ENCODE data around the gene UNCX.

UNCX gene

DNA sequence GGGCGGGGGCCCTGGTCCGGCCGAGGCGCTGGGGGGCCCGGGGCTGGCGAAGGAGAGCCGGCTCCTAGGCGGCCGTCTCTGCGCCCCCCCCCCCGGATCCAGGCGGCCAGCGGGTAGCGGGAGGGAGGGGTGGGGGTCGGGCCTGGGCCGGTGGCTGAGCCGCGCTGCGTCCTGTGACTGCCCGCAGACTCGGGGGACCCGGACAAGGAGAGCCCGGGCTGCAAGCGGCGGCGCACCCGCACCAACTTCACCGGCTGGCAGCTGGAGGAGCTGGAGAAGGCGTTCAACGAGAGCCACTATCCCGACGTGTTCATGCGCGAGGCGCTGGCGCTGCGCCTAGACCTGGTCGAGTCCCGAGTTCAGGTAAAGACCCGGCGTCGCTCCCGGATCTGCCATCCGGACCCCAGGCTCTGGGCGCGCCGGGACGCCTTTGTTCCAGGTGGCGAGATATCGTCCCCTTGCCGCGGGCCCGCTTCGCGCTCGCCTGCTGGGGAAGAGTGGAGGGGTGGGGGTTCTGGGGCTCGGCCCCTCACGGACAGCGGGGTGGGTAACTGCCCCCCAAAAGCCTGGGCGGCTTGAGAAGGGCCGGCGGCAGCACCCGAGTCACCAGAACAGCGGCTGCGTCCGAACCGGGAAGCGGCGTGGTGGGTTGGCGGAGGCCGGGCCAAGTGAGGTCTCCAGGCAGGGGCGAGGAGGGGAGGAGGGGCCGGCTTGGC, 819 bp downstream of the UNCX start:
- DNase-seq, result no peak

DNA sequence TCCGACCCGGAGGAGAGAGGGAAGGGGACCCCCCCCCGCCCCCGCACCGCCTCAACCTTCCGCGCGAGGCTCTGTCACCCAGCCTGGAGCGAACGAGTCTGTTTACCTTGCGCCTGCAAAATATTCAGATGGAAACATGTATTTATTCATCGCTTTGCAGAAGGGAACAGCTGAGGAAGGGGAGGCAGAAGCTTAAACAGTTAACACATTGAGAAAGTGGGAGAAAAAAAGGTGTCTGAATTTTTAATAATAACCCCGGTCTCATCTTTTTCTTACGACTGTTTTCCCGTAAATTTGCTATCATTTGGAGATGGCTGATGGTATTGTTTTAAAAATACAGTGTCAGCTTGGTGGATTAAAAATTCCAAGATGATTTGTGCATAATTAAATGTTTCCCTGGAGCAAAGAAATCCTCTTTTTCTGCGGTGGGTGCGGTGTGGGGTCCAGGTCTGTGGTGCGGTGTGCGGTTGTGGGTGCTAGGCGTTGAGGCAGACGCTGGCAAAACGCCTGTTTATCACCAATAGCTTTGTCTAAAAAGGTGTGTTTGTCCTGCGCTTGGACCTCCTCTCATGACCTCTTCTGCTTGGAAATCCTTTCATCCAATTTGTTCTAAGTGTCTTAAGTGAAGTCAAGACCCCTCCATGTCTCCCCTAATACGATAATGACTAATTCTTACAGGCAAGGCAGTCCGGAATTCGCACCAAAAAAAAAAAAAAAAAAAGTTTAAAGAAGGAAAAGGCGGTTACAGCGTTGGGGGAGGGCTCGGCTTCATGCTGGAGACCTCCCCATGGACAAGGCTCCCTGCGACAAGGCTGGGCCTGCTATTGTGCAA, 1.6 kb downstream of the UNCX start:
- no peak for DNase-seq

DNA sequence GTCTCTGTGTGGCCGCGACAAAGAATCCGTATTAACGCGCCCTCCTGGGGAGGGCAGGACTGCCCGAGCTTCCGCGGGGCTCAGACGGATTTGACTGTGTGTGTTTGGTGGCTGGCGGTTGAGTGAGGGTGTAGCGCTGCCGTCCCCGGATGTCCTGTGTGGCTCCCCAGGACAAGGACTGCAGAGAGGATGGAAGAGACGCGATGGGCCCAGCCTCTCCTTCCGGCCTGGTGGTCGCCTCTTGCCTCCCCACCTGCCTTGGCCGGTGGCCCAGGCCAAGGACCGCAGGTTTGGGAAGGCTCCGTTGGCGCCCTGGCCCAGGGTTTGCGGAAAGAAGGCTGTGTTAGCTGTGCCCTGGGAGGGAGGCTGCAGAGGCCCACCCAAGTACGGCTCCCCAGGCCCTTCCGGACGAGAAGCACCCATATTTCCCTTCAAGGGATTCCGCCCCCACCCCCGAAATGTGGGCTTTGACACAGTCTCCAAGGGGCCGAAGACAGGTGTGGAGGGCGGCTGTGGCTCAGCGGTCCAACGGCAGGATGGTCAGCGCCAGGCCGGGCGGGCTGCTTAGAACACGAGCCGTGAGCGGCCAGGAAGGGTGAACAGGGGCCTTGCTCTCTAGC, 2.3 kb downstream of the UNCX start:
- DNase-seq, result no peak

DNA sequence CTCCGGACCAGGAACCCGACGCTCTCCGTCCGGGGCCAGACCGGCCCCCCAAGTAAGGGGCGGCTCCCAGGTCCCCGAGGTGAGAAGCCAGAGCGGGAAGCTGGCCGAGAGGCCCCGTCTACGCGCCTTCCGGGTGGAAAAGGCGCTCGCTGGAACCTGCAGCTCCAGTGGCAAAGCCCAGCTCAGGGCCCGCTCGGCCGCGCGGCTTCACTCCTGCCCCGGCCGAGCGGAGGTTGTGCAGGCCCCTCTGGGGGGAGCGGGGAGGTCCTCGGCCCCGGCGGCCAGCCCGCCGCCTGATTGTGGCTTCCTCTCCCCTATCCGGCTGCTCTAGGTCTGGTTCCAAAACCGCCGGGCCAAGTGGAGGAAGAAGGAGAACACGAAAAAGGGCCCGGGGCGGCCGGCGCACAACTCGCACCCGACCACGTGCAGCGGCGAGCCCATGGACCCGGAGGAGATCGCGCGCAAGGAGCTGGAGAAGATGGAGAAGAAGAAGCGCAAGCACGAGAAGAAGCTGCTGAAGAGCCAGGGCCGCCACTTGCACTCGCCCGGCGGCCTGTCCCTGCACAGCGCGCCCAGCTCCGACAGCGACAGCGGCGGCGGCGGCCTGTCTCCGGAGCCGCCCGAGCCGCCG, 2.9 kb downstream of the UNCX start:
- DNase-seq, result no peak

DNA sequence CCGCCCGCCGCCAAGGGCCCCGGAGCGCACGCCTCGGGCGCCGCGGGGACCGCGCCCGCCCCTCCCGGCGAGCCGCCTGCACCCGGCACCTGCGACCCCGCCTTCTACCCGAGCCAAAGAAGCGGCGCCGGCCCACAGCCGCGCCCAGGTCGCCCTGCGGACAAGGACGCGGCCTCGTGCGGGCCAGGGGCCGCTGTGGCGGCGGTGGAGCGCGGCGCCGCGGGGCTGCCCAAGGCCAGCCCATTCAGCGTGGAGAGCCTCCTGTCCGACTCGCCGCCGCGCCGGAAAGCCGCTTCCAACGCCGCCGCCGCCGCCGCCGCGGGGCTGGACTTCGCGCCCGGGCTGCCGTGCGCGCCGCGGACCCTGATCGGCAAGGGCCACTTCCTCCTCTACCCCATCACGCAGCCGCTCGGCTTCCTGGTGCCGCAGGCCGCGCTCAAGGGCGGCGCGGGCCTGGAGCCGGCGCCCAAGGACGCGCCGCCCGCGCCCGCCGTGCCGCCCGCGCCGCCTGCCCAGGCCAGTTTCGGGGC, 3.5 kb downstream of the UNCX start:
- DNase-seq, result no peak

DNA sequence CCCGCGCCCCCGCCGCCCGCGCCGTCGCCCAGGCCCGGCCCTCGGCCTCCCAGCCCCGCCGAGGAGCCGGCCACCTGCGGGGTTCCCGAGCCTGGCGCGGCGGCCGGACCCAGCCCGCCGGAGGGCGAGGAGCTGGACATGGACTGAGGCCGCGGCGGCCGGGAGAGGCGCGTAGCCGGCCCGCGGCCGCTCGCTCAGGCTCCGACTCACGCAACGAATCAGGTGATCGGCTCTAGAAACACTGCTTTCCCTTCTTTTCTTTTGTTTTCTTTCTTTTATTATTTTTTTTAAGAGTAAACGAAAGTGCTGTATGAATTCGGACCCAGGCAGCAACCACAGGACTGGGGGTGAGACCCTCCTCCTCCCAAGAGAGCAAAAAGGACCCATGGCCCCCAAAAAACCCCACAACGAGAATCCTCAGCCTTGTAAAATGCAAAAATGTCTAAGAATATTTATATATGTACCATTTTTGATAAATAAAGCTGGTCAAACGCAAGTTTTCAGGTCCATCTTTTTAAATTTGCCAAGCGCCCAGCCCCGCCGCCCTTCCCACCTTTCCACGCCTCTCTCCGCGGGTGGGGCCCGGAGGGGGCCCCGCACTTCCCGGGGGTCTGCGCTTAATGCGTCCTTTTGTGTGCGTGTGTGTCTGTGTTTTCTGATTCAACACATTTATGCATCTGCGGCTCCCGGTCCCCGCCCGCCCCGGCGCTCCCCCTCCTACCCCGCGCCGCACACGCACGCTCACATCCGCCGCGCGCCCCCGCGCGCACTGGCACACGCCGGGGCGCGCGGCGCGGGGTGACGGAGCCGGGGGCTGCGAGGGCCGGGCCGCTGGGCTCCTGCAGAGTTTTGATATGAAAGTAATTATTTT, 4.4 kb downstream of the UNCX start:
- no peak for DNase-seq

DNA sequence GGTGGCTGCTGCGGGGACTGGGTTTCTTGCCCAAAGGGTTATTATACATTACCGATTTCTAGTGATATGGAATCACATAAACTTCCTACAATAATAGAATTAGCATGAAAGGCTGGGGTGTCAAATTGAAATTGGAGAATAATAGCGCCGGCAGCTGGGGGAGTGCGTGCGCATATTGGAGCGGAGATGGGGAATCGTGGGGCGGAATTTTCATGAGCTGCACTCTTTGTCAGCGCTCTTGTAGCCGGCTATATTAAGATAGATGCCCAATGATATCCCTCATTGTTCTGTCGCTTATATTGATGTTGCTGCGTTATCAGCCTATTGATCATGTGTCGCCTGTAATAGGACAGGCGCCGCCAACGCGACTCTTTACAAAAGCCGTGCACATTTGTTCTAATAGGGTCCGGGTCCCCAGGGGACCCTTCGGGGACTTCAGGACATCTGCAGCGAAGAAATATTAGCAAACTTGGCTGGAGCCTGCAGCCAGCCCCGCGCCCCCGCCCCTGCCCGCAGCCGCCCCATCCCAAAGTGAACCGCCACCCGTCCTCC, 5.1 kb downstream of the UNCX start:
- DNase-seq, result no peak

DNA sequence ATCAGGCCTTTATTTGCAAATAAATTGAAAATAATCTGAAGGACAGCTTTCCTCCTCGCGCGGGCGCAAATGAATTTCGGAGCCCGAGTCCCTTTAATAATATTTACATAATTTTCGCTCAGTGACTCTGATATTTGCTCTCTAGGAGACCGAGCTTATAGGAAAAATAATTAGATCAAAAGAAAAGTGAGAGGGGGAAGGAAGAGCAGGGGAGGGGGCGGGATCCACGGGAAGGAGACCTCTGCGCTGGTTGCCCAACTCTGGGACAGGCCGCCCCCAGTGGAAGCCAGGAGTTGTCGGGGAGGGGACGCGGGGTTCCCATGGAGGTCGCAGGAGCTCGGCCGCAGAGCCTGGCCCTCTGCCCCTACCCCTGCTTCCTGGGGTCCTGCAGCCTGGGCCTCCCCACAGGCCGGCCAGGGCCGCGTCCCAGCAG, 5.8 kb downstream of the UNCX start:
- no peak for DNase-seq

DNA sequence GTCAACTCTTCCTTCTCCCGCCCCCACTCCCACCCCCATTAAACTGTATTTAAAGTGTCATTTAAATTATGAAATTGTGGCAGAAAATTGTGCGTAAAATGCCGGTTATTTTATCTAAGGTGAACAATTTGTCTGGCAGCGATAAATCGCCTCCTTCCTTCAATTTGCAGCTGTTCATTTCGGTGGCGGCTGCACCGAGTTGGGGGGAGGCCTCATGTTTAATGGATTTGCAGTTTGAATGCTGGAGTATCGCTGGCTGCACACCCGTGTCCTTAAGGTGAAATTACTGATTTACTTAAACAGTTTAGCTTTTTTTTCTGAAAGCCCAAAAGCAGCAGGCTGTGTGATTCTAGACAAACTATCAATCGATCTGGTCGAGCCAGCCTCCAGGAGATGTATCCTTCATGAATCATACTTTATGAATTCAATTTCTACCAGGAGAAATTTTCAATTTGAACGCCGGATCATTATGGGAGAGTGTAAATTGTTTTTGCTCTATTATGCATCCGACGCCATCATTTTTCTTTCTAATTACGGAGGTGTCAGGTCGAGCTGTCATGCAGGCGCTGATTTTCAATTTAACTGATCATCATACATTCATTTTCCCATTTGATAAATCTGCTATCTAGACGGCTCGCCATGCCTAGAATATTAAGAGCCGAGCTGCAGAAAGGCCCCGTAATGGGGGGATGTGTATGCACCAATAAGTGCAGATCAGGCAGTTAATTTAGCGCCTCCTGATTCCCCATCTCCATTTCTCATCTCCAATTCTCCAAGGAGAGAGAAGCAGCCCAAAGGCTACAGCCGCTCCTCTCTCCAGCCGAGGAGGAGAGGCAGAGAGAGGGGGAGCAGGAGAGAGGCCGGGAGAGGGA, 6.5 kb downstream of the UNCX start:
- no peak for DNase-seq

GRCh38 chr7:1239803-1240516, 7.3 kb downstream of the UNCX start:
- no peak for DNase-seq

GRCh38 chr7:1240517-1241257, 8.0 kb downstream of the UNCX start:
- no peak for DNase-seq

- no peak for DNase-seq
Observed at GRCh38 chr7:1241258-1241602, 8.6 kb downstream of the UNCX start.

GRCh38 chr7:1241603-1242255, 9.1 kb downstream of the UNCX start:
- no peak for DNase-seq

GRCh38 chr7:1242256-1242605, 9.6 kb downstream of the UNCX start:
- DNase-seq, result no peak

GRCh38 chr7:1242606-1243289, 10.1 kb downstream of the UNCX start:
- no peak for DNase-seq

DNA sequence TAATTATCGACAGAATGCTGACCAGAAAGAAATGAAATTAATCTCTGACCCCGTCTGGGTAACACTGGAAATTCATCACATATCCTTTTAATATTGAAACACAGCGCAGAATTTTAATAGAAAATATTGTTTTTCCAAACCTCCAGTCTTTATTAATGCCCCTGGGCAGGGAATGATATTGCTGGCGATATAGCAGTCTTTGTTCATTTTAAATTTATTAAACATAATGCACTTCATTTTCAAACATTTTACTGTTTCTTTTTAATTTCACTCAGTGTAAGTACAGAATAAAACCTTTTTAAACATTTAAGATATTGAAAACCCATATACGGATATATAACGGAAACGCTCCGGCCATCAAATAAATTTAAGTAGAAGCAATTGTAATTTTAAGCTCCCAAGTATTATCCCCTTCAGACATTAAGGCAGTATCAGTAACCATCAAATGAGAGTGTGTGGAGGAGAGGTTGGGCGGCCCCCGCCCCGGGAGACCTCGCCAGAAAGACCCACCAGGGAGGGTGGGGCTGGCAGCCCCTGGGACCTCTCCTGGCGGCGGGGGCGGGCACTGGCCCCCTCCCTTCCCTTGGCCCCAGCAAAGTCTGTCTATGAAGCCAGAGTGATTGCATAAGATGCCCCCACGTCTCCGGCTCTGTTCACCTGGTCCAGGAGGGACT, 10.8 kb downstream of the UNCX start:
- no peak for DNase-seq

- DNase-seq, result no peak
Observed at GRCh38 chr7:1243964-1244416, 11.3 kb downstream of the UNCX start.
